Stimulated activated naive CD4-positive, alpha-beta T cell treated with Interleukin-2 at 50 U/mL for 16 hours (primary cell): ENCODE data around the gene ELMO1.

ENCODE experiments used
- DNase-seq: peaks from one replicate; lab custom pipeline; 2025; lab: John Stamatoyannopoulos, UW

ELMO1 gene

GRCh38 chr7:37267251-37267650 is 181.4 kb downstream of the ELMO1 start:
- DNase-seq, result no peak

GRCh38 chr7:37265876-37266275 is 182.8 kb downstream of the ELMO1 start:
- DNase-seq, result no peak

GRCh38 chr7:37265006-37265405 is 183.7 kb downstream of the ELMO1 start:
- no peak for DNase-seq

DNA sequence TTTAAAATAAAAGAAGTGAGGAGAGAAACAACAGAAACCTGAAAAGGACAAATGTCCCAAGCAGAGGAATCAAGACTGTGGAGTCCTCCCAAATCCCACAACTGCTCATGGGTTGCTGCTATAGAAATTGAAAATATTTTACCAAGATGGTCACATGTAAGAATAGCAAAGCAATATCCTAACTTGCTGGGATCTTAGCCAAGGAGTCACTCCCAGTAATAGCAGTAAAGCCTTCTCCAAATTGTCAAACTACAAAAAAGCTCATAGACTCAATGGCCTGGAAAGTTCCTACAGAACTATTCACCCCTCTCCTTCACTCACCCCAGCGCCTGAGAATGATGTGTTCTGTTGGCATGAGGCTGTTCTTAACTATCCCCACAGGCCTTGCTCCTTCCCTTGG is 186.5 kb downstream of the ELMO1 start:
- no peak for DNase-seq

GRCh38 chr7:37259319-37259821 is 189.3 kb downstream of the ELMO1 start:
- DNase-seq, result no peak

DNA sequence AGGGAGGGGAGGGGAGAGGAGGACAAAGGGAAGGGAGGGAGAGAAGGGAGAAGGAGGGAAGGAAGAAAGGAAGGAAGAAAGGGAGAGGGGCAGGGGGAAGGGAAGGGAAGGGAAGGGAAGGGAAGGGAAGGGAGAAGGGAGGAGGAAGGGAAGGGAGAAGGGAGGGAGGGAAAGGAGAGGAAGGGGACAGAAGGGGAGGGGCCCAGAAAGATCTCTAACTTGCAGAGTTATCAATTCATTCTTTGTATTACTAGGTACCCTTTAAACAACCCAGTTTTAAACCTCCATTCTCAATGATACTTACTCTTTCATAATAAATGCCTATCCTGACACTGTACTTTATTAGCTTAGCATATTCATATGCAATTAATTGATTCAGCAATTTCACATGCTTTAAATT is 192.0 kb downstream of the ELMO1 start:
- DNase-seq, result no peak

- DNase-seq, result no peak
These were observed 193.2 kb downstream of the ELMO1 start for GRCh38 chr7:37255327-37255944.

- DNase-seq, result no peak
These were observed 197.4 kb downstream of the ELMO1 start for GRCh38 chr7:37251222-37251621.

DNA sequence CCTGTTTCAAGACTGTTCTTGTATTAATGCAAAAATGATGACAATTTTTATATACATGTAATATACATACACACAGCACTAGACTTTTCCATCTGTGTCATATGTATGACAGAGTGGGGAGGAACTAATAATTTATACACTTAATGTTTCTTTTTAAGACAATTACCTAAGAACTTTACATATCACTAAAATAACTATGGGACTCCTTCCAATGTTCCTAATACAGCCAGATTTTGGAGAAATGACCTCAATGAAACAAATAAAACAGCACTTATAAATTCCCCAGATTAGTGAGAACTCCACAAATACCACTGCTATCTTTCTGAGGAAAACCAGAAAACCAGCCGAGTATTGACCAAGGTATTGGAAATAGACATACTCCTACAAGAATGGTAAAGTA is 199.4 kb downstream of the ELMO1 start:
- no peak for DNase-seq

DNA sequence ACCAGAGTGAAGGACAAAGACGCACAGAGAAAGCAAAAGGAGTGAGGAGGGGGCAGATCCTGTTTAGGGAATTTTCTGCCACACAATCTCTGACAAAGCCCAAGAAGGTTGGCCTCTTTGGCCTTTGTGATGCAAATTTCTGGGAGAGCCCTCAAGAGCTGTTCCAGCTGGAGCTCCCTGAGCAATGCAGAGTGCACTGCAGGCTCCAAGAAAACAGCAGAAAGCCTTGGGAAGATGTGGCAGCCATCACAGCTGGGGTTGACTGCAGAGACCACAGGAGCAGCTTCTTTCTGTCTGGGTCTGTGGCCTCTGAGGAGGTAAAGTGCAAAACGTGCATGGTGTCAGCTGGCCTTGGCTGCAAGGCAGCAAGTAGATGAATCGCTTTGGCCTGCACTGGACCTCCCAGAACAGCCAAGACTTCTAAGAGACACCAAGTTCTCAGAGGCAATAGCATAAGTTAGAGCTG is 200.2 kb downstream of the ELMO1 start:
- no peak for DNase-seq

DNA sequence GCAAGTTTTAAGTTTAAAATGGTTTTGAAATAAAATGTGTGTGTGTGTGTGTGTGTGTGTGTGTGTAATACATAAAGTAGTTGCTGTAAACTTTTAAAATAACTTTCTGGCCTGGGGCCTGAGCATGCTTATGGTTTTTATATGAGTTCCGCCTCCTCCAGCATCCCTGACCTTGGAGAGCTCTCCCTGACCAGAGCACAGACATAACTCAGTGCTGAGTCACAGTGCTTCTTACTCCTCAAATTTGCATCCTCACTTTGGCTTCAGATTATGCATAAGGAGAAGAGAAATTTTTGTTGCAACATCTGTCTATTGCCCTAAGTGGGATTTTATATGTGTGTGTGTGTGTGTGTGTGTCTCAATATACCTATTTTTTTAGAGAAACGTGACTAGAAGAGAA is 200.8 kb downstream of the ELMO1 start:
- DNase-seq, result no peak

GRCh38 chr7:37245590-37245989 is 203.1 kb downstream of the ELMO1 start:
- no peak for DNase-seq

GRCh38 chr7:37236906-37237305 is 211.8 kb downstream of the ELMO1 start:
- DNase-seq, result no peak

- no peak for DNase-seq
These were observed 212.9 kb downstream of the ELMO1 start for GRCh38 chr7:37235813-37236212.

DNA sequence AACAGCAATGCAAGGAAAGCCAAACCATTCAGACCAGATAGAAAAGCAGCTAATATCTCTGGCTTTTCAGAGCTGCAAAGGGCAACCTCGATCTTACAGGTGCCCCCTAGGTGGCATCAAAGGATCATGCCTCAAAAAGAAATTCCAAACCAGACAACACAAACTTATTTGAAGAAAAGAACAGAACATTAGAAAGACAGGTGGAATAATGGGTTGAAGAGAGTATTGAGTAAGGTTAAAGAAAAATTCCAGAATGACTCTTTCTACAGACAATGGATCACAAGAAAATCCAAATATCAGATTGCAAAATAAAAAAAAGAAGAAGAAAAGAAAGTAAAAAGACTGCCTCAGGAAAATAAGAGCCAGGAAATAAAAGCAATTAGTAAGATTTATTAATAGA is 213.7 kb downstream of the ELMO1 start:
- DNase-seq, result no peak

DNA sequence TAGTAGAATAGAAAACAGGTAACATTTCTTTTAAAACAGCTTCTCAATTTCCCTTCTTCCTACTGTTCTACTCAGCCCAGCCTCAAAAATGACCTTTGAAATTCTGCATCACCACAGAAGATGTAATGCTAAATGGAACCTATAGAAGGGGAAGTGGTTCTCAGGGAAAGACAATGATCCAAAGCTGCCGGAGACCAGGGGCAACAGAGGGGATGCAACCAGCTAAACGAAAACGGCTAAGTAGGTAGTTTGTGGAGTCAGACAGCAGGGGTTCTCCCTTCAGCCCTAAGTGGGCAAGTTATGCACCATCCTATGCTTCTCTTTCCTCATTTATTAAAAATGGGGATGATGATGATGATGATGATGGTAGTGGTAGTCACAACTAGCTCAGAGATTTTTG is 214.3 kb downstream of the ELMO1 start:
- DNase-seq, result no peak

GRCh38 chr7:37231613-37232012 is 217.1 kb downstream of the ELMO1 start:
- DNase-seq, result no peak

- DNase-seq, result no peak
These were observed 218.4 kb downstream of the ELMO1 start for GRCh38 chr7:37230221-37230620.

GRCh38 chr7:37229381-37229780 is 219.3 kb downstream of the ELMO1 start:
- DNase-seq, result no peak

DNA sequence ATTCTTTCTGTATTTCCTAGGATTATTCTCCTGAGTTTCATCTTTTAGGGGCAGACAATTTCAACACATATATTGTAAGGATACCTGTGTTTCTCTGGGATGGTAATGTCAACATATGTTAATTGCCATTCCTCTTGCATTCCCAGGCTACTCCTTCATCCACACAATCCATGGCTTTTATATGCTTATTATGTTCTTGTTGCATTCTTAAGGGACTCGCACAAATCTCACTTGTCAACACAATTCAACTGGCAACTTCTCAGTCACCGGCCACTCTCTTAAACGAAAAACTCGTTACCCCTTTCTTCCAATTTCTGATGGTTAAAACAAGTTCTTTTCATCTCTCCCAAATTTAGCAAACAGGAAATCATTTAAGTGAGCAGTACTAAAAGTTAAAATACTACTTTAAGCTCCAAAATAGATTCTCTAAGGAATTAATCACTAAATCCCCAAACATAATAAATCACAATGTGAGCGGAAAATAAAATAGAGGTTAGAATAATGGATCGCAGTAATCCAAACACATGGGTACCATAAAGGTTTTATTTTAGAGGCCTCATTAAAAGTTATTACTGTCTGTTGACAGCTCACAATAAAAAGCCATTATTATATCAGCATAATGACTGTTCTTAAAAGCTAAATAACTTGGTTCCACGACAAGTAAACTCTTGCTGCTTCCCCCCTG is 223.2 kb downstream of the ELMO1 start:
- DNase-seq, result no peak

GRCh38 chr7:37224746-37225145 is 223.9 kb downstream of the ELMO1 start:
- DNase-seq, result no peak

DNA sequence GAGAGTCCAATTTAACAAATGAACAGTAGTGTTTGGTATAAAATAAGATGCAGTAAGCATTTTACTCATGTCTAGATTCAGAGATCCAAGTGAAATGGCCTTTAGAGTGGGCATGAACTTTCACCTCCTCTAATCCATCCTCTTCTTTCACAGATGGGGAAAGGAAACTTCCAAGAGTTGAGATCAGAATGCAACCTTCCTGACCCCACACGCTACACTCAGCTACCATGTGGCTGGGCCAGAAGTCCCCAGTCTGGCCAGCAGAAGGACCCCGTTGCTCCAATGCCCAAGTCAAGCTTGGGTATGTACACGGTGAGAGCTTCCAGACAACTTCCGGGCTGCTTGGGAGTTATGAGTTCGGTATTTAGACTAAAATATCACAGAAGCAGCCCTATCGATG is 228.0 kb downstream of the ELMO1 start:
- DNase-seq, result no peak

- DNase-seq, result no peak
These were observed 229.7 kb downstream of the ELMO1 start for GRCh38 chr7:37218956-37219355.

DNA sequence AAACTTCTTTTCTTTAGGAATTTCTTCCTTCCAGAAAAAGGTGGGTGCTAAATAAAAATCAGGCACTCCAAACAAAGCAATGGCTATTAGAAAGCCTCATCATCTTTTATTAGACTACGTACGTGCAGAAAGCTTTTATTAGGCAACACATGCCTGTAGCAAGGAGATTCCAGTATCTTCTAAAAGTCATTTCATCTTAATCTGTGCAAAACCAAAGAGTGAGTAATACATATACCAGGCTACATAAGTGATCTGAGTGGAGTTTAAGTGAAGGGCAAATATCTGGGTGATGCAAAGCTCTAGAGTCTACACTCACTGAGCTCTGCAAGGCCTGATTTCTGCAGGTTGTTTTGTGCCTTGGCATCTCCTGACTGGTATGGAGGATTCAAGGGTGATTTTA is 231.7 kb downstream of the ELMO1 start:
- no peak for DNase-seq
